Measurements from ENCODE around the gene ZNF367. TPM values are rescaled to one million over a fixed set of nuclear protein-coding genes. Genes with fewer than 3 reads are reported as not detected.
"Not testable (repeated sequence)": the region's sequence is repeated elsewhere in the genome, so short reads cannot be mapped to it uniquely, and the experiment has no call there.

The ZNF367 gene
- total RNA-seq, 1 donor from 2014 or later = 4.4 TPM

- no peak overlapping the region for H3K4me3 Mint-ChIP-seq
- H3K4me1 Mint-ChIP-seq = no peaks in the 10 kb centered on the region
- peaks cover 4% of the 10 kb centered on the region for H3K9me3 Mint-ChIP-seq
- TF ChIP-seq, protein P1, sequence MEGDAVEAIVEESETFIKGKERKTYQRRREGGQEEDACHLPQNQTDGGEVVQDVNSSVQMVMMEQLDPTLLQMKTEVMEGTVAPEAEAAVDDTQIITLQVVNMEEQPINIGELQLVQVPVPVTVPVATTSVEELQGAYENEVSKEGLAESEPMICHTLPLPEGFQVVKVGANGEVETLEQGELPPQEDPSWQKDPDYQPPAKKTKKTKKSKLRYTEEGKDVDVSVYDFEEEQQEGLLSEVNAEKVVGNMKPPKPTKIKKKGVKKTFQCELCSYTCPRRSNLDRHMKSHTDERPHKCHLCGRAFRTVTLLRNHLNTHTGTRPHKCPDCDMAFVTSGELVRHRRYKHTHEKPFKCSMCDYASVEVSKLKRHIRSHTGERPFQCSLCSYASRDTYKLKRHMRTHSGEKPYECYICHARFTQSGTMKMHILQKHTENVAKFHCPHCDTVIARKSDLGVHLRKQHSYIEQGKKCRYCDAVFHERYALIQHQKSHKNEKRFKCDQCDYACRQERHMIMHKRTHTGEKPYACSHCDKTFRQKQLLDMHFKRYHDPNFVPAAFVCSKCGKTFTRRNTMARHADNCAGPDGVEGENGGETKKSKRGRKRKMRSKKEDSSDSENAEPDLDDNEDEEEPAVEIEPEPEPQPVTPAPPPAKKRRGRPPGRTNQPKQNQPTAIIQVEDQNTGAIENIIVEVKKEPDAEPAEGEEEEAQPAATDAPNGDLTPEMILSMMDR (IDR thresholded peaks at IDR 0.05; ENCODE audit: unreplicated experiment) = no peak
- H3K36me3 Mint-ChIP-seq = peaks cover 31% of the 10 kb centered on the region
- DNase-seq (ENCODE audit: low spot score in 2 of 2, unreplicated experiment in 2 of 2) = no peak
- H3K27ac Mint-ChIP-seq = no peak overlapping the region
- no peaks in the 10 kb centered on the region for H3K27me3 Mint-ChIP-seq (ENCODE audit: low read depth)
Measured at GRCh38 chr9:96363175-96363967, 54.8 kb downstream of the ZNF367 start.

DNA sequence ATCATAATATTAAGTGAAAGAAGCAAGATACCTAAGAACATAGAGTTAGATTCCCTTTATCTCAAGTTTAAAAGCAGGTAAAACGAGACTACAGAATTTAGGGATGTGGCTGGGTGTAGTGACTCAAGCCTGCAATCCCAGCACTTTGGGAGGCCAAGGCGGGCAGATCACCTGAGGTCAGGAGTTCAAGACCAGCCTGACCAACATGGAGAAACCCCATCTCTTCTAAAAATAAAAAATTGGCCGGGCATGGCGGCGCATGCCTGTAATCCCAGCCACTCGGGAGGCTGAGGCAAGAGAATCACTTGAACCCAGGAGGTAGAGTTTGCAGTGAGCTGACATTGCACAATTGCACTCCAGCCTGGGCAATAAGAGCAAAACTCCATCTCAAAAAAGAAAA lies 56.1 kb downstream of the ZNF367 start:
- H3K36me3 Mint-ChIP-seq = peaks cover 32% of the 10 kb centered on the region
- H3K27ac Mint-ChIP-seq; H3K9me3 Mint-ChIP-seq; H3K4me3 Mint-ChIP-seq; H3K4me1 Mint-ChIP-seq; H3K27me3 Mint-ChIP-seq (ENCODE audit: low read depth); DNase-seq (ENCODE audit: low spot score in 2 of 2, unreplicated experiment in 2 of 2): not testable (repeated sequence)

DNA sequence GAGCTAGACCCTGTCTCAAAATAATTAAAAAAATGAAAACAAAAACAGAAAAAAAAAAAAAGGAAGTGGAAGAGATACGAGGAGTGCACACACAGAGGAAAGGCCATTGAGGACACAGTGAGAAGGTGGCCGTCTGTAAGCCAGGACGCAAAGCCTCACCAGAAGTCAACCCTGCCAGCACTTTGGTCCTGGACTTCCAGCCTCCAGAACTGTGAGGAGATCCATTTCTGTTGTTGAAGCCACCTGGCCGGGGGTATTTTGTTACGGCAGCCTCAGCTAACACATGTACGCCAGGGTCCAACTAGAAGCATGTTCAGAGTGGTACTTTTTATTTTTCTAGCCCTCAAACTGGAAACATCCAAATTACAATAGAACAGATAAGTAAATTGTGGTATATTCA lies 56.5 kb downstream of the ZNF367 start:
- Mint-ChIP-seq H3K27ac (no peak overlapping the region), H3K27me3 (ENCODE audit: low read depth) (no peaks in the 10 kb centered on the region), H3K4me1 (no peaks in the 10 kb centered on the region), H3K4me3 (no peak overlapping the region), H3K36me3 (peaks cover 33% of the 10 kb centered on the region), H3K9me3 (peaks cover 4% of the 10 kb centered on the region)
- TF ChIP-seq, protein P1 (IDR thresholded peaks at IDR 0.05; ENCODE audit: unreplicated experiment) = no peak
- DNase-seq (ENCODE audit: low spot score in 2 of 2, unreplicated experiment in 2 of 2) = no peak

DNA sequence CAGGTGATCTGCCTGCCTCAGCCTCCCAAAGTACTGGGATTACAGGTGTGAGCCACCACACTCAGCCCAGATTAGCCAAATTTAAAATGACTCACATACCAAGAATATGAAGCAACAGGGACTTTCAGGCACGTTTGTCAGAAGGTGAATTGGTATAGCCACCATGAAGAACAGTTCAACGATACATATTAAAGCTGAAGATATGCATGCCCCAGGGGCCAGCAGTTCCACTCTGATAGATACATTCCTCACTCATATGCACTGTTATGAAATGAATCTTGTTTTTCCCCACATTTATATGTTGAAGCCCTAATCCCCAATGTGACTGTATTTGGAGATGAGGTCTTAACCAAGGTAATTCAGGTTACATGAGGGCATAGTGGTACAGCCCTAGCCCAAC lies 57.2 kb downstream of the ZNF367 start:
- Mint-ChIP-seq H3K27ac (no peak overlapping the region), H3K4me1 (no peaks in the 10 kb centered on the region), H3K27me3 (ENCODE audit: low read depth) (no peaks in the 10 kb centered on the region), H3K9me3 (peaks cover 4% of the 10 kb centered on the region), H3K4me3 (no peak overlapping the region), H3K36me3 (peaks cover 33% of the 10 kb centered on the region)
- no peak for DNase-seq (ENCODE audit: low spot score in 2 of 2, unreplicated experiment in 2 of 2)
- TF ChIP-seq, protein P1 (IDR thresholded peaks at IDR 0.05; ENCODE audit: unreplicated experiment) = no peak

- not testable (repeated sequence) for DNase-seq (ENCODE audit: low spot score in 2 of 2, unreplicated experiment in 2 of 2); H3K27me3 Mint-ChIP-seq (ENCODE audit: low read depth); H3K4me1 Mint-ChIP-seq; H3K9me3 Mint-ChIP-seq; H3K27ac Mint-ChIP-seq; H3K4me3 Mint-ChIP-seq
- peaks cover 35% of the 10 kb centered on the region for H3K36me3 Mint-ChIP-seq
Measured at GRCh38 chr9:96360523-96360922, 57.6 kb downstream of the ZNF367 start.

GRCh38 chr9:96350866-96351265 lies 67.3 kb downstream of the ZNF367 start:
- Mint-ChIP-seq H3K9me3 (peaks cover 13% of the 10 kb centered on the region), H3K4me3 (no peak overlapping the region), H3K27ac (no peak overlapping the region), H3K4me1 (no peaks in the 10 kb centered on the region), H3K36me3 (peaks cover 25% of the 10 kb centered on the region), H3K27me3 (ENCODE audit: low read depth) (no peaks in the 10 kb centered on the region)
- TF ChIP-seq, protein P1 (IDR thresholded peaks at IDR 0.05; ENCODE audit: unreplicated experiment) = no peak
- DNase-seq (ENCODE audit: low spot score in 2 of 2, unreplicated experiment in 2 of 2) = no peak
